KG1 (cell line): ENCODE results near the gene ATG4A.

Experiments
- DNase-seq: peaks from one replicate; lab custom pipeline; 2025; lab: John Stamatoyannopoulos, UW

ATG4A gene, protein sequence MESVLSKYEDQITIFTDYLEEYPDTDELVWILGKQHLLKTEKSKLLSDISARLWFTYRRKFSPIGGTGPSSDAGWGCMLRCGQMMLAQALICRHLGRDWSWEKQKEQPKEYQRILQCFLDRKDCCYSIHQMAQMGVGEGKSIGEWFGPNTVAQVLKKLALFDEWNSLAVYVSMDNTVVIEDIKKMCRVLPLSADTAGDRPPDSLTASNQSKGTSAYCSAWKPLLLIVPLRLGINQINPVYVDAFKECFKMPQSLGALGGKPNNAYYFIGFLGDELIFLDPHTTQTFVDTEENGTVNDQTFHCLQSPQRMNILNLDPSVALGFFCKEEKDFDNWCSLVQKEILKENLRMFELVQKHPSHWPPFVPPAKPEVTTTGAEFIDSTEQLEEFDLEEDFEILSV

DNA sequence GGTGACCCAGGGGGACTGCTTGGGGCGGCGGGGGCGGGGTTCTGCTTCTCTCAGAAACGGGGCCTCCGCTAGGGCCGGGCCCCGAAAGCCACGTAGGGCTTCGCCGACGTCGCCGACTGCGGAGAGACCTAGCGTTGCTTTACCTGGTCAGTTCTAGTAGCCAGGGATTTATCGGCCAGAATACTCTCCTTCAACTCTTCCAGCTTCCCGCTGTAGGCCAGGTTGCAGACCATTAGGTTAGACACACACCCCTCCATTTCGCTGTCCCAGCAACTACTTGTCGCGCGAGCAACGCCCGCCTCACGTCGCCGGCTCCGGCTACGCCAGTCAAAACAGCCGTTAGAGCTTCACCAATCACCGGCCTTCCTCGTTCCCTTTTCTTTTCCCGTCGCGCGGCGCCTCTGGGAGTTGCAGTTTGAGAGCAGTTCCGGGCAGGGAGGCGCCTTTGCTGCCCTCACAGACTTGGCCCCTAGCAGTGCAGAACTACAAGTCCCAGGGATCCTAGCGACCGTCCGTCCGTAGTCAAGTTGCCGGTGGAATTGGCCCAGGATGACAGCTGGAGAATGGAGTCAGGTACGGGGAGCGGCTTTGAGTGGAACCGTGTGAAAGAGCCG lies at the start of gene ATG4A, which contains the start of gene PSMD10:
Gene ATG4A (plus strand): TSS at position 515 of the 614 bp plus-strand sequence. CDS start 49 bp downstream, at position 564.
Gene PSMD10 (minus strand): TSS at position 279 of the 614 bp plus-strand sequence. CDS start 22 bp downstream, at position 257.
- DNase-seq: peak; percentile 35

GRCh38 chrX:108044554-108045256 lies 46.9 kb upstream of the ATG4A start, which contains the start of gene VSIG1:
TSS of gene VSIG1 (plus strand) at chrX:108045065. CDS start at chrX:108045131, 66 bp downstream.
- DNase-seq: no peak

DNA sequence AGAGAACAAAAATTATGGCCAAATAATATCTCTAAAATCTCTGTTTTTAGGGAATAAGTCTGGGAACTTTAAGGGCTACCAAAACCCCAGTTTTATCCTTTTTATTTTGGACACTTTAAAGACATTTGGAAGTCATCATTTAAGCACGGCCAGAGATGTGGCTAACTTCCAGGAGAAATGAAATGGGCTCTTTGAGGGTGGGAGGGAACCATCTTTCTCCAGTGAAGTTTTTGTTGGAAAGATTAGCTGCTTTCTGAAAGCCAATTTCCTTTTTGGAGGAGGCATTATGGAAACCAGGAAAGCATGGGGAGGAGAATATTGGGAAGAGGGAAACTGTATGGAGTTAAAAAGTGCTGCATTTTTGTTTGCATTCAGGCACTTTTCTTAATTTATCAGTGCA lies 41.9 kb upstream of the ATG4A start:
- DNase-seq: no peak

DNA sequence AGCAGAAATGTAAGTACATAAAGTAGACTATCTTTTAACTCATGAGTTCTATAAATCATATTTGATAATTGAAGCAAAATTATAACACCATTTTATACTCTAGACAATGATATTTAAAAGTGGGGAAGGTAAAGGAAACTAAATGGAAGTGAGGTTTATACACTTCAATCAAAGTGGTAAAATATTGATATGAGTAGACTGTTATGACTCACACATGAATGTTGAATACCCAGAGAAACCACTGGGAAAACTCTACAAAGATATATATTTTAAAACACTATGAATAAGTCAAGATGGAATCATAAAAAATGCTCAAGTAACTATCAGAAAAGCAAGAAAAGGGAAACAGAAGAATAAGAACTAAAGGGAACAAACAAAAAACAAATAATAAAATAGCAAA lies 38.4 kb upstream of the ATG4A start:
- no peak for DNase-seq

DNA sequence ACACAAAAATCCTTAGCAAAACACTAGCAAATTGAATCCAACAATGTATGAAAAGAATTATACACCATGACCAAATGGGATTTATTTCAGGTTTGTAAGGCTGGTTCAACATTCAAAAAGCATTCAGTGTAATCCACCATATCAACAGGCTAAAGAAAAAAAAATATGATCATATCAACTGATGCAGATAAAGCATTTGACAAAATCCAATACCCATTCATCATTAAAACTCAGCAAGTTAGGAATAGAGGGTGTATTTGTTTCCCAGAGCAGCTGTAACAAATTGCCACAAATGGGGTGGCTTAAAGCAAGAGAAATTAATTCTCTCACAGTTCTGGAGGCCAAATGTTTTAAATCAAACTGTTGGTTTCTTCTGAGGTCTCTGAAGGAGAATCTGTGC lies 36.0 kb upstream of the ATG4A start:
- DNase-seq: no peak

- no peak for DNase-seq
Observed at GRCh38 chrX:108059801-108060200, 31.8 kb upstream of the ATG4A start.

DNA sequence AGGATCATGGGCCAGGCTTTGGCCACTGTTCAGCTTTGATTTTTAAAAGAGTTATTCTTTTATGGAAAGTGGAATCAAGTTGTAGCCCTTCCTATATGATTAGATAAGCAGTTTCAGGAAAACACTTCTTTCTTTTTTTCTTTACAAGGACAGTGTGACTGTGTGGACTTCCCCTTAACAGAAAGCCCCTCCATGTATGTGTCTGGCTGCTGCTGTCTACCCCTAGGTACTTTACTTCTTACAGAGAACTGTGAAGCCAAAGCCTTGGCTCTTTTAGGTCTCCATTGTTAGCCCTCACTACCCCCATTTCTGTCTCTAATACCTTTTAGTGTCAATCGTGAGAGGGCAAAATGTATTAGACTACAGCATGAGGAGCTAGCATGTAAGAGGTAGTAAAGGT lies 27.6 kb upstream of the ATG4A start:
- DNase-seq: no peak

DNA sequence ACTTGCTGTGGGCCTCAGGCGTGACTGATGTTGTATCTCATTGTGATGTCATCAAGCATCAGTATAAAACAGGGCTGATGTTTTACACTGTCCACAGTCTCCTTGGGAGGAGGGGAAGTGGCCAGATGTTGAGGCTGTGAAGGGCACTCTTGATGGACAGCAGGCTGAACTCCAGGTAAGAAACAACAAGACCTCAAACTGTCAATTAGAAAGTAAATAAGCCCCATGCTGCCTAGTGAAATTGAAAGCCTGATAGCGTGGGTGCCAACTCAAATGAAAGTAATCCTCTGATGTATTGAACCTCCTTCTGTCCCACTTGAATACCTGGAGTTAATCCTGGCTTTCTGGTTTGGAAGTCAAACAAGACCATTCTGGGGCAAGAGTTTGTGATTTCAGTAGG lies 27.0 kb upstream of the ATG4A start:
- DNase-seq: no peak

GRCh38 chrX:108068121-108068520 lies 23.5 kb upstream of the ATG4A start:
- no peak for DNase-seq

DNA sequence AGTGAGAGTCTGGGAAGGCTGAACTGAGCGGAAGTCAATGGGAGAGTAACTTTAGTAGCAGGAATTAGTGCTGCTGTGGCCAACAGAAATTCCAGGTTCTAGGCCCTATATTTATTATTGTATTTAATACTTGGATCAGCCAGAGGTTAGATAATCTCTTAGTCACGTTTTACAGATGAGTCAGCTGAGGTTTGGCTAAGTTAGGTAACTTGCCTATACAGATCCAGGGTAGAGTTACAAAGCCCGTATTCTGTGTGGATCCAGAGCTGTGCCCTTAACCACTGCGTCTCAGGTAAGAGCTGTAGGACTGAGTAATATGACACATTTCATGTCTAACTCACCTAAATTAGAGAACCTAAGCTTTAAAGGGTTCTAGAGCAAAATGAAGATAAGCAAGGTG lies 20.7 kb upstream of the ATG4A start:
- DNase-seq: no peak

DNA sequence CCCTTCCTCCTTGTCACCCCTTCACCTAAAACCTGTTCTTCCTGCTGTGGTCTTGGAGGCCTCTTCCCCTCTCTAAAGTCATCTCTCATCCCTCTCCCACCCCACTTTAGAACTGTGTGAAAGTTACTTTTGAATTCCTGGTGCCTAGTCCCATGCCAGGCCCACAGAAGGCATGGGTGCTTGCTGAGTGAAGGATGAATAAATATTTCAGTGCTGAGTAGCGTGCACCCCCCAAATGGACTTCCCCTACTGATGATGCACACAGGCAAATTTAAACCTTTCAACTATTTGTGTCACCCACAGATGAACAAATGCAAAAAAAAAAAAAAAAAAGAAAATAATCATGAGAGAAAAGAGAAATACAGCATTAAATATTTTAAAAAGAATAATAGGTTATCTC lies 20.0 kb upstream of the ATG4A start:
- DNase-seq: no peak

GRCh38 chrX:108072746-108073145 lies 18.8 kb upstream of the ATG4A start:
- DNase-seq: no peak

DNA sequence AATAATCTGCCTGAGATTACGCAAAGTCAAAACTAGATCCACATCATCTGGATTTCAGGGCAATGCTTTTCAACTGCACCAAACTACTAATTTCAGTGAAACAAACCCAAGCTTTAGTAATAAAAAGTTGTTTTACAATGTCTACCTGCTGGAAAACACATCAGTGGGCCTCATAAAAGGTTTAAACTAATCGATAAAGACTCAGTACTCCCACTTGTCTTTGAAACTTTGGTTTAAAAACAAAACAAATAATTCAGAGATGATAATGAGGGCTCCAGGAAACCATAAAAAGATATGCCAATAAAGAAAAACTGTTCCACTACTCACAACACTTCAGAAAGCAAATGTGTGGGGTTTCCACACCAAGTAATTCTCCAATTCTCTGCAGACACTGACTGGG lies 10.5 kb upstream of the ATG4A start:
- DNase-seq: no peak

DNA sequence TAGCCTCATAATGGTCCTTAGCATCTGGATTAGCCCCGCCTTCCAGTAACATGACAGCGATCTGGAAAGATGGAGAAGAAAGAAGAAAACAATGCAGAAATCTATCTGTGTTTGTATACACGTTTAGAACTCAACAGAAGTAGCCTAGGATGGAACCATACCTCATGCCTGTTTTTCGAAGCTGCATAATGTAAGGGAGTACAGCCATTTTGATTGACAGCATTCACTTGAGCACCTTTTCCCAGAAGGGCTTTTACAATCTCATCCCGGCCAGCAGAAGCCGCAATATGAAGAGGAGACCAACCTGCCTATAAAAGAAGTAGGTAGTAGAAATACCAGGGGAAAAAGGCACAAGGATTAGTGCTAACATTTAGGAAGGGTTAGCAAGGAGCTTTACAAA lies 3.8 kb upstream of the ATG4A start:
- no peak for DNase-seq

DNA sequence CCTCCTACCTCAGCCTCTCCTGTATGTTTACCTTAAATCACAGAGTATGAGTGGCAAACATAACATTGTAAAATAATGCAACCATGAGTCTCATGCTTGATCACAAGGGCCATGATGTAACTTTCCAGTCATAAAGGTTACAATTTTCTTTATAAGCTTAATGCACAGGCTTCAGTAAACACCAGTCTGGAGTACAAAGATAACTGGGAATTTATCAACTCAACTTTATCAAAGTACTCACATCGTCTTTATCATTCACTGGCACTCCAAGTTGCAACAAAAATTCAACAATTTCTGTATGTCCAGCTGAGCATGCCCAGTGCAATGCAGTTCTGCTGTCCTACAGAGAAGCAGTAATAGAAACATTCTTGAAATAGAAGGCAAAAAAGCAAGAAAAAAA lies 3.1 kb upstream of the ATG4A start:
- no peak for DNase-seq

DNA sequence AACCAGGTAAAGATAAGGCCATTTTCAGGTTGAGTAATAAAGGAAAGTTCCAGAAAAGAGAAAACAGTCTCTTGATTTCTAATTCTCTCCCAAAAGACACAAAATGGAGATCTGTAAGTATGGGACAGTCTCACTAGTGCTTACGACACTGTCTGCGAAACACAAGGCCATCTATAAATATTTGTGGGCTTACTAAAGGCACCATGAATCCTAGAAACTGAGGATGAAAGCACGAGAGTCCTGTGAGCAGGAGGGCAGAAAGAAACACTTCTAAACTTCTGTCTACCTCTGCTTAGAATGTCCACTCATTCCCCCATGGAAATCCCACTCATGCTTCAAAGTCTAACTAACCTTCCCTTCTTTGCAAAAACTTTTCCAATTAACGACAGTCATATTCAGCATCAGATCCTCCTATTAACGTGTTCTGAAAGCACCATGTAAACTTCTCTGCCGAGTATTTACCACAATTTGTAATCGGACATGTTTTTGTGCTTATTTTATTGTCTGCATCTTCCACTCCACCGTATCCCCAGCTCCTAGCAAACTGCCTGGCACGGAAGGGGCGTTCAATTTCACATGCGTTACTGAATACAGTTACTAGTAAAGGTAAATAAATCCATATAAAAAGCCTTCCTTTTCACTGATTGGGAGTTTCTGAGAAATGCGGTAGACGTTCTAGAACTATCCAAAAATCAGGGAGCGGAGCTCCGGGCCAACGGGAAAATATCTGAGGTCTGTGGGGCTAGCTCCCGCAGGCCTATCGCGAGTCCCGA lies 901 bp upstream of the ATG4A start:
- DNase-seq: no peak

DNA sequence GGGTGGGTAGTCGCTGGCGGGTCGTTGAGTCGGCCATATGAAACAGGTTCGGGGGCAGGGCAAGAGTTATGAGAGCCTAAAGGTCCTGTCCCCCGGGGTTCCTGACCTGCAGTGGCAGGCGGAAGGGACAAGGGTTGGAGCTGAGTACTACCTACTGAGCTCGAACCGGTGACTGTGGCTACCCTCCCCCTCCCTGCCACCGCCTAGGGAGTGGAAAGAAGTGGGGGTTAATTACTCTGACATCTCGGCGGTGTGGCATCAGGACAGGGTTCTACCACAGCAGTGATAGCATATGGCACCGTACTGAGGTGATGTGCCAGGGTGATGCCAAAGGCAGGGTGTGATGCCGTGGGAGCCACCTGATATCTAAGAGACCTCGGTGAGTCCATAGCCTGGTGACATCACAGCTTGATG lies 307 bp downstream of the ATG4A start:
- DNase-seq: no peak

- no peak for DNase-seq
Observed at GRCh38 chrX:108097380-108097779, 5.8 kb downstream of the ATG4A start.

DNA sequence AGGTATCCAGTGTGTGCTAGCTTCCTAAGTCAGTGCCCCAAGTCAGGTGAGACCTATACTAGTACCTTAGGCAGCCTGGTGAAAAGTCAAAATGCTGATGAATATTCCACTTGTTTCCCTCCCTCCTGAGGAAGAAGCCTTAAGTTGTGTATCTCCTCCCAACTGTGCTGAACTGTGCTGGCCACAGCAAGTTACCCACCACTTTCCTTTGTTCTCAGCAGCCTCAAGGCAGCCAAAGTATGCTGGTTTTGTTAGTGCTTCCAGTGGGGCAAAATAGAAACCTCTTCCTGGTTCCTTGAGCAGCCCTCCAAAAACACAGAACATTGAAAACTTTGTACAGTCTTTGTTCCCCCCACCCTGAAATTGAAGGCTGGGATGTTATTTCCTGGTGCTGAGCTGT lies 13.9 kb downstream of the ATG4A start:
- no peak for DNase-seq

- DNase-seq: no peak
Observed at GRCh38 chrX:108114541-108114940, 23.0 kb downstream of the ATG4A start.

GRCh38 chrX:108117988-108118387 lies 26.4 kb downstream of the ATG4A start:
- DNase-seq: no peak

DNA sequence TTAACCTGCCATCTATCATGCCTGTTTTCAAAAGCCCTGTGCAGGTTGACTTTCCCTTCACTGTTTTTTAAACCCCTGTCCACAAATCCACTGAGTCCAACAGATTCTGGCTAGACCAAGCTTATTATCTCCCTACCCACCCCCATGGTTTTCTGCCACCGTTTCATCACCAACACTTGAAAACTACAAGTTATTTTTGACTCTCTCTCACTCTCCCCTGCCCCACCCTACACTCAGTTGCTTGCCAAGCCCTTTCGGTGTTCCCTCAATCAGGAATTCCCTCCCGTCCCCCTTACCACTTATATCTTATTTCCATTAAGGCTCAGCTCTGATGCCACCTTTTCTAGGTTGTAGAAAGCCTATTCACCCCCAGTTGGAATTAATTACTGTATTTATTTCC lies 29.7 kb downstream of the ATG4A start:
- no peak for DNase-seq
